HG03575 (cell line): Measurements from ENCODE around the gene CAMTA1.

Experiments used
- ATAC-seq: cut with Tn5 transposase; IDR thresholded peaks from one replicate; pipeline ENCODE4 v1.9.1; 2021; ENCODE audit not compliant: unreplicated experiment, insufficient number of reproducible peaks, low FRiP score; ENCODE audit errors: extremely low read depth

CAMTA1 gene

GRCh38 chr1:6939363-6939762, 154.1 kb downstream of the CAMTA1 start:
- ATAC-seq = no peak

DNA sequence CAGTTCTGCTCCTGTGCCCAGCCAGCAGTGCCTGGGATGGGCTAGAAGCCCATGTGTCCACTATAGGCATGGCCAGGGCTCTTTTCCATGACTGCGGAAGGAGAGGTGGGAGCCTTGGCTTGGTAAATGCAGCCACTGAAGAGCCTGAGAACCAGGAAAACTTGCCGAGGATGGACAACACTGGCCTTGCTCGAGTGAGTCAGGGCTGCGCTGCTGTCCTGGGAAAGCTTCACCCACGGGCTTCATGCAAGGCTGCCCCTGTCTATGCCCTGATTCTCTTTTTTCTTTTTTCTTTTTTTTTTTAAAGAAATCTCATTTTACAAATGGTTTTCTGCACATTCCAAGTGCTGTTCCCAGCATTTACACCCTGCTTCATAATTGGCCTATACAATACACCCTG, 156.5 kb downstream of the CAMTA1 start:
- ATAC-seq = no peak

DNA sequence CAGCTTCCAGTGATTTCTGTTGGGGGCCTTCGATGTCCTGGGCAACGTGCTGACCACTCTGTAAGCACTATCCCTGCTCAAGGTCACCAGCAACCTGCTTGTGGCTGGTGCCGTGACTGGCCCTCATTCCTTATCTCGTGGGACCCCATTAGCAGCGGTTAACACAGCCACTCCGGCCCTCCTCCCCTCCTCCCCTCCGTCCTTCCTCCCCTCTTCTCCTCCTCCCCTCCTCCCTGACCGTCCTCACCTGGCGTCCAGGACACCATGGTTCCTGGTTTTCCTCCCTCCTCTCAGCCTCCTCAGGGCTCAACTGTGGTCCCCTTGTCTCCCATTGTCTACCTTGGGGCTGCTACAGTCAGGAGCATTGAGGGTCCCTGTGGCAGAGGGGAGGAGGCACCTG, 157.7 kb downstream of the CAMTA1 start:
- no peak for ATAC-seq

GRCh38 chr1:6944434-6944833, 159.2 kb downstream of the CAMTA1 start:
- no peak for ATAC-seq

DNA sequence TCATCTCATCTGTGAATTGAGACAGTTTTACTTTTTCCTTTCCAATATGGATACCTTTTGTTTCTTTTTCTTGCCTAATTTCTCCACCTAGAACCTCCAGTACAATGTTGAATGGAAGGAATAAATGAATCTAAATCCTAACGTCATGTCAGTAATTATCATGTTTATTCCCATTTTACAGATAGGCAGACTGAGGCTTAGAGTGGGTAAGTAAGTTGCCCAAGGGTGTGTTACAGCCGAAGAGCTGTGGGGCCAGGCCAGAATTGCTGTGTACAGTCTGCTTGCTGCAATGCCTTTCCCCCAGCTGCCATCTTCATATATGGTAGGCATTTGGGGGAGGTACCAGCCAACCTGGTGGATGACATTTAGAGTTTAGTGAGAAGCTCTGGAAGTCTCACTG, 162.7 kb downstream of the CAMTA1 start:
- ATAC-seq = no peak

- no peak for ATAC-seq
Measured at GRCh38 chr1:6948416-6948815, 163.2 kb downstream of the CAMTA1 start.

DNA sequence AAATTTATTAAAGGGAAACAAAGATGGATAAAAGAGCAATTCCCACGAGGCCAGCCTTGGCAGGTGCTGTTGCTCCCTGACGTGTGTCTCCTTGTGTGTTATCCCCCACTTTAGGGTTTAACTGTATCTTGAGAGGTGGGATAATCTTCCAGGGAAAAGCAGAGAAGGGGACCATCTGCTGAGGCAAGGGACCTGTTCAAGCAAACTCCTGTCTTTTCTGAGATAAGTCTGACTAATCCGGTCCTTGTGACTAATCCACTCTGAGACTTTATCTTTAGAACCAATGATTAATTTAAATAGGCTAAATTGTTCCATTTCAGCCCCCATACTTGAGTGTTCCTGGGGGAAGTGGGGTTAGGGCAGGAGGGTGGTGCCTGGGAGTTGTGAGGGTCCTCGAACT, 163.6 kb downstream of the CAMTA1 start:
- ATAC-seq = no peak

- no peak for ATAC-seq
Measured at GRCh38 chr1:6950001-6950765, 164.9 kb downstream of the CAMTA1 start.

DNA sequence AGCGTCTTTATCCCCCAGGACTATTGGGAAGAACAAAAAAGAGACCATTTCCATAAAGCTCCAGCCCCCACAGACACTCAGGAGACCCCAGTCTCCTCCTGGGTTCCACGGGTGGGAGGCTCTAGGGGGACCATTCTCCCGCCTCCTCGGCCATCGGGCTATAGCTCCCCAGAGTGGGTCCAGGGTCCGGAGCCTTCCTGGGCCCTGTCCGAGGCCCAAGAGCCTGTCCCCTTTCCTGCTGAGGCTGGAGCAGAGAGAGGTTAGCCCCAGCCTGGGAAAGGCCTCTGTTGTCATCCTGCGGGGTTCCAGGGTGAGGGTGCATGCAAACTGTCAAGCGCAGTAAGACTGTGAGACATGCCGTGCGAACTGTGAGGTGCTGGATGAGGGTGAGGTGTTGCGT, 166.3 kb downstream of the CAMTA1 start:
- ATAC-seq = no peak

DNA sequence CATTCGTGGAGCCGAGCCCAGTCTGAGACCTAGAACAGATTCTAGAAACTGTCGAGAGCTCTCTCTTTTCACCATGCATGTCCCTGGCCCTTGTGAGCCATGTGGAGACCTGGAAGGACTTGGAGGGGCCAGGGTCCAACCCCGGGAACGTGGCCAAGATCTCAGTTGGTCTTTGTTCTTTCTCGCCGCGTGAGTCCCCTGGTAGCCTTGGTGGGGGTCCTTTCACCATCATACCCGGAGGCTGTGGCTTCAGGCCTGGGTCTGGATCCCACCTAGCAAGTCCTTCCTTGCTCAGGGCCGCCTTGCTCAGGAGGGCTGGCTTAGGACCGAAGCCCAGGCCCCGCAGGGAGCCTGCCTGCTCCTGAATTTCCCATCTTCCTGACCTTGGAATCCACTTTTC, 168.0 kb downstream of the CAMTA1 start:
- ATAC-seq = no peak

GRCh38 chr1:6953907-6954364, 168.7 kb downstream of the CAMTA1 start:
- ATAC-seq = no peak

DNA sequence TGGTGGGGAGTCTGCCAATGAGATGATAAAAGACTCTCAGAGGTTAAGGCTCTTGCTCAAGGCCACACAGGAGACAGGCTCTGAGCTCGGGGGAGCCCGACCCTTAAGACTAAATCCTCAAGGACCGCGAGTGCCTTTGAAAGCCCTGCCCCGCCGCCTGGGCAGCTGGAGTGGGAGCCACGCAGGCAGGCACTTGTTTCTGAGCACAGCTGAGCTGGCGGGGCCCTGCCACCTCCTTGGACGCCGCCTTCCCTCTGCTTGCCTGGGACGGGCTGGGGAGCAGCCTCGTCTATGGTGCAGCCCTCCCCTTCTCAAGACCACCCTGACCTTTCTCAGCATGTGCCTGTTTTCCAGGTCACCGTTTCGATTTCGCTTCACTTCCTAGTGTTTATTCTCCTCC, 169.3 kb downstream of the CAMTA1 start:
- no peak for ATAC-seq

- ATAC-seq = no peak
Measured at GRCh38 chr1:6955357-6956094, 170.3 kb downstream of the CAMTA1 start.

GRCh38 chr1:6956488-6957159, 171.4 kb downstream of the CAMTA1 start:
- no peak for ATAC-seq

DNA sequence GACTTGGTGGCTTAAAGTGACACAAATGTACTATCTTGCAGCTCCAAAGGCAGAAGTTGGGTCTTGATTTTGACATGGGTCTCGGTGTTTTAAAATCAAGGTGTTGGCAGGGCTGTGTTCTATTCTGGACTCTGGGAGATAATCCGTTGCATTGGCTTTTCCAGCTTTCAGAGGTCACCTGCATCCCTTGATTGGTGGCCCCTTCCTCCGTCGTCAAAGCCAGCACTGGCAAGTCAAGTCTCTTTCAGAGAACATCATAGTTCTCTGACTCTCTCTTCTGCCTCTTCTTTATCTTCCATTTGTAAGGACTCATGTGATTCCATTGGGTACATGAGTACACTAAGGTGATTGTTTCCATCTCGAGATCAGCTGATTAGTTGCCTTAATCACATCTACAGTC, 172.1 kb downstream of the CAMTA1 start:
- ATAC-seq = no peak

GRCh38 chr1:6958407-6959030, 173.3 kb downstream of the CAMTA1 start:
- no peak for ATAC-seq

- no peak for ATAC-seq
Measured at GRCh38 chr1:6959491-6959890, 174.2 kb downstream of the CAMTA1 start.

- no peak for ATAC-seq
Measured at GRCh38 chr1:6960291-6960811, 175.1 kb downstream of the CAMTA1 start.

- ATAC-seq = no peak
Measured at GRCh38 chr1:6960860-6961259, 175.6 kb downstream of the CAMTA1 start.
